Trophoblast cell (in vitro differentiated cells and primary cell): ENCODE results near the gene AK5.

Source experiments
- DNase-seq, 2 donors: peaks; one replicate each; pipeline ENCODE4 v3.0.0-alpha.2; 2016
- H2AFZ ChIP-seq: 2 replicates; pipeline ENCODE4 v1.6.1; 2013; ENCODE audit warnings: low read length, moderate library complexity, mild to moderate bottlenecking; ENCODE audit not compliant: insufficient read depth, poor library complexity
- H2AK5ac ChIP-seq: 2 replicates; pipeline ENCODE4 v1.6.1; 2013; ENCODE audit warnings: mild to moderate bottlenecking, low read length
- H2BK120ac ChIP-seq: 2 replicates; pipeline ENCODE4 v1.6.1; 2013; ENCODE audit warnings: low read length, mild to moderate bottlenecking, moderate library complexity; ENCODE audit not compliant: insufficient read depth, poor library complexity
- H2BK12ac ChIP-seq: 2 replicates; pipeline ENCODE4 v1.6.1; 2013; ENCODE audit warnings: mild to moderate bottlenecking, low read length, moderate library complexity
- H2BK5ac ChIP-seq: 2 replicates; pipeline ENCODE4 v1.6.1; 2013; ENCODE audit warnings: low read length, low read depth, moderate library complexity, mild to moderate bottlenecking; ENCODE audit not compliant: poor library complexity
- H3K14ac ChIP-seq: 2 replicates; pipeline ENCODE4 v1.6.1; 2013; ENCODE audit warnings: mild to moderate bottlenecking, low read length
- H3K18ac ChIP-seq: 2 replicates; pipeline ENCODE4 v1.6.1; 2013; ENCODE audit warnings: mild to moderate bottlenecking, low read length
- H3K23ac ChIP-seq: 2 replicates; pipeline ENCODE4 v1.6.1; 2013; ENCODE audit warnings: low read length
- H3K27ac ChIP-seq: 2 replicates; pipeline ENCODE4 v1.5.1; 2013; ENCODE audit warnings: low read depth, mild to moderate bottlenecking, inconsistent platforms, low read length, moderate library complexity
- H3K27me3 ChIP-seq: 2 replicates; pipeline ENCODE4 v1.6.1; 2013; ENCODE audit warnings: inconsistent platforms, mild to moderate bottlenecking, low read length, moderate library complexity; ENCODE audit not compliant: insufficient read depth
- H3K36me3 ChIP-seq, 2 experiments: 1 replicate in 1 of 2; 2 replicates in 1 of 2; pipeline ENCODE4 v1.6.1; 2013; ENCODE audit warnings: low read length in 2 of 2, mild to moderate bottlenecking in 2 of 2, moderate library complexity in 1 of 2; ENCODE audit not compliant: insufficient read depth in 2 of 2, control insufficient read depth in 1 of 2
- H3K4ac ChIP-seq: 2 replicates; pipeline ENCODE4 v1.6.1; 2013; ENCODE audit warnings: low read depth, mild to moderate bottlenecking, low read length, moderate library complexity
- H3K4me1 ChIP-seq, 2 experiments: 1 replicate in 1 of 2; 2 replicates in 1 of 2; pipeline ENCODE4 v1.6.1; 2013; ENCODE audit warnings: low read length in 2 of 2, mild to moderate bottlenecking in 2 of 2, moderate library complexity in 1 of 2; ENCODE audit not compliant: insufficient read depth in 2 of 2, control insufficient read depth in 1 of 2
- H3K4me2 ChIP-seq: 2 replicates; pipeline ENCODE4 v1.6.1; 2013; ENCODE audit warnings: inconsistent platforms, mild to moderate bottlenecking, low read length, moderate library complexity
- H3K4me3 ChIP-seq: 2 replicates; pipeline ENCODE4 v1.5.1; 2013; ENCODE audit warnings: mild to moderate bottlenecking, low read depth, low read length, inconsistent platforms
- H3K79me1 ChIP-seq: one replicate; pipeline ENCODE4 v1.6.1; 2013; ENCODE audit warnings: low read length
- H3K79me2 ChIP-seq: 2 replicates; pipeline ENCODE4 v1.6.1; 2013; ENCODE audit warnings: low read length, mild to moderate bottlenecking; ENCODE audit not compliant: control insufficient read depth, insufficient read depth, poor library complexity
- H3K9ac ChIP-seq: 2 replicates; pipeline ENCODE4 v1.6.1; 2013; ENCODE audit warnings: mild to moderate bottlenecking, low read length
- H3K9me3 ChIP-seq: 2 replicates; pipeline ENCODE4 v1.6.1; 2013; ENCODE audit warnings: low read depth, mild to moderate bottlenecking, control low read depth, inconsistent platforms, low read length; ENCODE audit not compliant: insufficient read depth
- H4K12ac ChIP-seq: 2 replicates; pipeline ENCODE4 v1.6.1; 2013; ENCODE audit warnings: low read depth, mild to moderate bottlenecking, low read length, moderate library complexity
- H4K8ac ChIP-seq: 2 replicates; pipeline ENCODE4 v1.6.1; 2013; ENCODE audit warnings: low read depth, mild to moderate bottlenecking, low read length, moderate library complexity
- H4K91ac ChIP-seq: one replicate; pipeline ENCODE4 v1.6.1; 2013; ENCODE audit warnings: low read depth, mild to moderate bottlenecking, low read length, moderate library complexity
- WGBS: extraction: QIAGEN DNeasy Blood & Tissue Kit; methylation state at CpG from one replicate; pipeline ENCODE4 v1.1.7; 2013; ENCODE audit warnings: missing lambda C conversion rate; ENCODE audit not compliant: insufficient read length, insufficient coverage; ENCODE audit errors: extremely low coverage; 5-methylcytosine and 5-hydroxymethylcytosine counted together

Gene AK5

DNA sequence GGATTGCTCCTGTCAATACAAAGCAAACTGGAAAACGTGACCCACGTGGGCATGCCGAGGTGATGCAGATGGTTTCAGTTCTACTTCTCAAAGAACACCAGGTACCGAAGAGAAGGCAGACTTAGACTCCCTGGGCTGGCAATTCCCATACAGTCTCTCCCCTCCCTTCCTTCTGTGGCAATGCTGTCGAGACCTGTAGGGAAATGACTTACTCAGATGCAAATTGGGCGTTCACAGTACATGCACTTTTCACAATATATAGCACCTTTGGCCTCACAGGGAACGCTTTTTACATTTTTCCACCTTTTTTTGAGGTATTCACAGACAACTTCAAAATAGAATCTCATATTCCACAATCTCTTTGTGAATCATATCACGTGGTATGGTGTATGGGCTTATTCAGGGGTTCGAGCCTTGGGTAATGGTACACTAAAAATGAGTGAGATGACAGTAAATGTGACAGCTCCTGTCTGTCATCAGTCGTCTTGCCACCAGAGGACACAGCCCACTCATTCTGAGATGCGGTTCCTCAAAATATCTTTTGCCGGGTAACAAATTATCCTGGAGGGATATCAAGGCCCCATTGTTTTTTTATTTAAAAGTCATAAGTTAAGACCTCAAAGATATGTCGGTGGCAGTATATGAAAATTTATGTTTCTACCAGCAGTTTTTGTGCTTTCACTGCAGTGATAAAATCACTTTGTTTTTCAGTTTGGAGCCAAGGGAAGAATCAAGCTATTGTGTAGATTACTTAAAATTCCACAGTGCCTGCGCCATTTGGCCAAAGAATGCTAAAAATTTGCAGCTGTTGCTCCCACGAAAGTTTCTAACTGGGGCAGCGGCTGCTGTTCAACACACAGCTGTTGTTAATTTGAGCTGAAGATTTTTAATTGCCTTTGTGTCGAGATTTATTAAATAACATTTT is 232.3 kb downstream of the AK5 start:
- H3K9ac ChIP-seq, result no peak overlapping the region

GRCh38 chr1:77514921-77515776 is 233.3 kb downstream of the AK5 start:
- Histone ChIP-seq H3K4me3 (no peak overlapping the region), H3K4me1 (peaks cover 9 to 17% of the 10 kb centered on the region in 2 experiments), H4K12ac (no peak overlapping the region), H3K18ac (no peak overlapping the region), H2BK5ac (peak overlapping the region; percentile 92), H3K14ac (peak overlapping the region; percentile 78), H2AK5ac (no peak overlapping the region), H3K79me2 (no peaks in the 10 kb centered on the region), H3K9me3 (peaks cover 1% of the 10 kb centered on the region), H3K4me2 (peak overlapping the region; percentile 54), H2BK120ac (peak overlapping the region; percentile 96), H4K8ac (peak overlapping the region; percentile 49), H2AFZ (no peak overlapping the region), H3K4ac (peak overlapping the region; percentile 44), H3K79me1 (peaks cover 17% of the 10 kb centered on the region), H3K27me3 (no peaks in the 10 kb centered on the region), H2BK12ac (peak overlapping the region; percentile 84), H4K91ac (no peak overlapping the region), H3K36me3 (no peaks in the 10 kb centered on the region), H3K9ac (no peak overlapping the region), H3K27ac (peak overlapping the region; percentile 93), H3K23ac (no peak overlapping the region)
- no CpG with 5 or more reads among the region's 10 CpGs for WGBS
- DNase-seq, result peak; percentile 81 to 89

More for the DNA sequence above, 232.3 kb downstream of the AK5 start:
- Histone ChIP-seq H3K36me3 (no peaks in the 10 kb centered on the region), H2BK12ac (peak overlapping the region; percentile 67), H3K4me1 (peaks cover 9 to 17% of the 10 kb centered on the region in 2 experiments), H3K27me3 (no peaks in the 10 kb centered on the region), H4K91ac (peak overlapping the region; percentile 62), H3K4me3 (no peak overlapping the region), H3K23ac (no peak overlapping the region), H3K9me3 (peaks cover 1% of the 10 kb centered on the region), H3K79me2 (no peaks in the 10 kb centered on the region), H3K4ac (peak overlapping the region; percentile 6), H4K12ac (peak overlapping the region; percentile 19), H3K14ac (peak overlapping the region; percentile 8), H3K79me1 (peaks cover 17% of the 10 kb centered on the region), H3K18ac (peak overlapping the region; percentile 19), H2BK120ac (peak overlapping the region; percentile 39), H2AFZ (peak overlapping the region; percentile 38), H2BK5ac (peak overlapping the region; percentile 42), H4K8ac (peak overlapping the region; percentile 22), H3K27ac (peak overlapping the region; percentile 93), H3K4me2 (peak overlapping the region; percentile 54), H2AK5ac (peak overlapping the region; percentile 64)
- DNase-seq, result peak; percentile 75 to 92
- WGBS, result no CpG with 5 or more reads among the region's 17 CpGs

DNA sequence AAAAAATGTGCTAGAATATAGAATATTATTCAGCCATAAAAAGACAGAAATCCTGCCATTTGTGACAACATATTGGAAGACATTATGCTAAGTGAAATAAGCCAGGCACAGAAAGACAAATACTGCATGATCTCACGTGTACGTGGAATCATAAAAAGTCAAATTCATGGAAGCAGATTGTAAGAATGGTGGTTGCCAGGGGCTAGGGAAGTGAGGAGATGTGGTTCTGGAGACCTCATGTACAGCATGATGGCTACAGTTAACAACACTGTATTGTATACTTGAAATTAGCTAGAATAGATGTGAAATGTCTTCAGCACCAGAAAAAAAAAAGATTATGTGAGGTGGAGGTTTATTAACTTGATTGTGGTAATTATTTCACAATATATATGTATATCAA is 234.3 kb downstream of the AK5 start:
- Histone ChIP-seq H4K91ac (no peak overlapping the region), H2BK12ac (no peak overlapping the region), H3K36me3 (no peaks in the 10 kb centered on the region), H2AFZ (no peak overlapping the region), H3K27ac (no peak overlapping the region), H3K4ac (no peak overlapping the region), H3K79me1 (peaks cover 17% of the 10 kb centered on the region), H3K27me3 (no peaks in the 10 kb centered on the region), H3K79me2 (no peaks in the 10 kb centered on the region), H3K4me2 (no peak overlapping the region), H4K8ac (no peak overlapping the region), H4K12ac (no peak overlapping the region), H2BK5ac (no peak overlapping the region), H3K4me3 (no peak overlapping the region), H3K9me3 (peaks cover 1% of the 10 kb centered on the region), H3K9ac (no peak overlapping the region), H3K23ac (no peak overlapping the region), H3K14ac (no peak overlapping the region), H3K4me1 (peaks cover 9 to 17% of the 10 kb centered on the region in 2 experiments), H3K18ac (no peak overlapping the region), H2AK5ac (no peak overlapping the region), H2BK120ac (no peak overlapping the region)
- WGBS, result no CpG with 5 or more reads among the region's 2 CpGs
- DNase-seq, result no peak

DNA sequence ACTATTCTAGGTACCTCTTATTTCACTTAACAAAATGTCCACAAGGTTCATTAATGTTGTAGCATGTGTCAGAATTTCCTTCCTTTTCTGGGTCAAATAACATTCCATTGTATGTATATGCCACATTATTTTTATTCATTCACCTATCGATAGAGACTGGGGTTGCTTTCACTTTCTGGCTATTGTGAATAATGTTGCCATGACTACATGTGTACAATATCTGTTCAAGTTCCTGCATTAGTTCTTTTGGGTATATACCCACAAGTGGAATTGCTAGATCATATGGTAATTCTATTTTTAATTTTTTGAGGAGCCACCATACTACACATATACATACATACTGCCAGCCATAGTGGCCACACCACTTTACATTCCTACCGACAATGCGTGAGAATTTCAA is 242.2 kb downstream of the AK5 start:
- no peak overlapping the region for H3K18ac ChIP-seq
- H2AFZ ChIP-seq, result no peak overlapping the region
- H3K4me1 ChIP-seq, result no peaks in the 10 kb centered on the region
- H4K91ac ChIP-seq, result no peak overlapping the region
- no peaks in the 10 kb centered on the region for H3K79me1 ChIP-seq
- no peak overlapping the region for H2BK5ac ChIP-seq
- H2BK12ac ChIP-seq, result no peak overlapping the region
- H3K79me2 ChIP-seq, result no peaks in the 10 kb centered on the region
- no peaks in the 10 kb centered on the region for H3K36me3 ChIP-seq
- peaks cover 2% of the 10 kb centered on the region for H3K9me3 ChIP-seq
- H4K12ac ChIP-seq, result no peak overlapping the region
- no peak for DNase-seq
- no peak overlapping the region for H4K8ac ChIP-seq
- no peak overlapping the region for H3K9ac ChIP-seq
- H3K4me3 ChIP-seq, result no peak overlapping the region
- no peak overlapping the region for H3K4me2 ChIP-seq
- H2AK5ac ChIP-seq, result no peak overlapping the region
- H3K4ac ChIP-seq, result no peak overlapping the region
- H3K23ac ChIP-seq, result no peak overlapping the region
- no peak overlapping the region for H2BK120ac ChIP-seq
- no peak overlapping the region for H3K14ac ChIP-seq
- no peaks in the 10 kb centered on the region for H3K27me3 ChIP-seq
- no CpG with 5 or more reads among the region's 3 CpGs for WGBS
- no peak overlapping the region for H3K27ac ChIP-seq
